ENCODE measurements around the gene IL4. TPM values are rescaled to one million over a fixed set of nuclear protein-coding genes. Genes with fewer than 3 reads are reported as not detected.

The IL4 gene
- total RNA-seq, 2 donors from 2014 or later, result not detected

DNA sequence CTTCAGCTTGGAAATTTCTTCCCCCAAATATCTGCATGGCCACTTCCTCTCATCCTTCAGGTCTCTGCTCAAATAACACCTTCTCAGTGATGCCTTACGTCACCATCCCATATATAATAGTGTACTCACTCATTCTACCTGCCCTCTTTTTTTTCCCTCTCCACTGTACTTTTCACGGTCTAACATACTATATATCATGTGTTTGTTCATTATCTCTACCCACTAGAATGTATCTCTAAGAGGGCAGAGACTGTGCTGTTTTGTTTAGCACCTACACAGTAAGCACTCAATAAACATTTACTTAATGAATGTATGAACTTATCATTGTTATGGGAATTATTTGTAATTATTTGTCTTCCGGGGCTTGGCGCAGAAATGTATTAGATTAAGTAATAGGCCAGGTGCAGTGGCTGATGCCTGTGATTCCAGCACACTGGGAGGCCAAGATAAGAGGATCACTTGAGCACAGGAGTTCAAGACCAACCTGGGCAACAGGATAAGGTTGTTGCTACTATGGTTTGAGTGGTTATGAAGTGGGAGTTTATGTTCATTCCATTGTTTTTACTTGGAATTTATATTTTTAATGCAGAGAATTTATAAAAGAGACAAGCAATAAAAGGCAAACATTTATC lies 21.8 kb upstream of the IL4 start:
- Histone ChIP-seq H3K36me3 (ENCODE audit: control insufficient read depth, insufficient read depth, low read length) (no peaks in the 10 kb centered on the region), H3K9me3 (ENCODE audit: control insufficient read depth, low read length) (peaks cover 20% of the 10 kb centered on the region), H3K4me1 (ENCODE audit: control insufficient read depth, insufficient read depth, low read length) (no peaks in the 10 kb centered on the region), H3K9ac (ENCODE audit: extremely low read depth, low read length, poor library complexity, severe bottlenecking) (no peak overlapping the region), H3K27ac (ENCODE audit: low read depth, low read length) (no peak overlapping the region), H3K4me3 (ENCODE audit: low read length) (no peak overlapping the region), H3K27me3 (ENCODE audit: control insufficient read depth, insufficient read depth, low read length, poor library complexity, severe bottlenecking) (peaks cover 33% of the 10 kb centered on the region)
- no peak for DNase-seq
- 93 to 100% methylated on average over 4 of the region's 4 CpGs for WGBS, 2 experiments (ENCODE audit: insufficient coverage in 1 of 2, insufficient read length in 1 of 2)
- Mint-ChIP-seq H3K36me3 (ENCODE audit: low read depth) (peaks cover 2% of the 10 kb centered on the region), H3K9me3 (peaks cover 24% of the 10 kb centered on the region), H3K27ac (no peak overlapping the region), H3K27me3 (ENCODE audit: insufficient read depth) (peaks cover 39% of the 10 kb centered on the region), H3K4me1 (no peaks in the 10 kb centered on the region), H3K4me3 (no peak overlapping the region)
- TF ChIP-seq, protein P1, sequence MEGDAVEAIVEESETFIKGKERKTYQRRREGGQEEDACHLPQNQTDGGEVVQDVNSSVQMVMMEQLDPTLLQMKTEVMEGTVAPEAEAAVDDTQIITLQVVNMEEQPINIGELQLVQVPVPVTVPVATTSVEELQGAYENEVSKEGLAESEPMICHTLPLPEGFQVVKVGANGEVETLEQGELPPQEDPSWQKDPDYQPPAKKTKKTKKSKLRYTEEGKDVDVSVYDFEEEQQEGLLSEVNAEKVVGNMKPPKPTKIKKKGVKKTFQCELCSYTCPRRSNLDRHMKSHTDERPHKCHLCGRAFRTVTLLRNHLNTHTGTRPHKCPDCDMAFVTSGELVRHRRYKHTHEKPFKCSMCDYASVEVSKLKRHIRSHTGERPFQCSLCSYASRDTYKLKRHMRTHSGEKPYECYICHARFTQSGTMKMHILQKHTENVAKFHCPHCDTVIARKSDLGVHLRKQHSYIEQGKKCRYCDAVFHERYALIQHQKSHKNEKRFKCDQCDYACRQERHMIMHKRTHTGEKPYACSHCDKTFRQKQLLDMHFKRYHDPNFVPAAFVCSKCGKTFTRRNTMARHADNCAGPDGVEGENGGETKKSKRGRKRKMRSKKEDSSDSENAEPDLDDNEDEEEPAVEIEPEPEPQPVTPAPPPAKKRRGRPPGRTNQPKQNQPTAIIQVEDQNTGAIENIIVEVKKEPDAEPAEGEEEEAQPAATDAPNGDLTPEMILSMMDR (conservative IDR thresholded peaks at IDR 0.05), result no peak

- TF ChIP-seq, protein P1 (conservative IDR thresholded peaks at IDR 0.05), result no peak
- peaks cover 5% of the 10 kb centered on the region for H3K9me3 ChIP-seq (ENCODE audit: control insufficient read depth, low read length)
- Mint-ChIP-seq H3K4me1 (no peaks in the 10 kb centered on the region), H3K4me3 (no peak overlapping the region), H3K9me3 (peaks cover 9% of the 10 kb centered on the region), H3K27me3 (ENCODE audit: insufficient read depth) (peaks cover 49% of the 10 kb centered on the region), H3K36me3 (ENCODE audit: low read depth) (peaks cover 2% of the 10 kb centered on the region), H3K27ac (no peak overlapping the region)
- H3K4me1 ChIP-seq (ENCODE audit: control insufficient read depth, insufficient read depth, low read length), result no peaks in the 10 kb centered on the region
- no peak overlapping the region for H3K4me3 ChIP-seq (ENCODE audit: low read length)
- peaks cover 44% of the 10 kb centered on the region for H3K27me3 ChIP-seq (ENCODE audit: control insufficient read depth, insufficient read depth, low read length, poor library complexity, severe bottlenecking)
- WGBS, 2 experiments (ENCODE audit: insufficient coverage in 1 of 2, insufficient read length in 1 of 2), result 54 to 72% methylated on average over 2 to 7 of the region's 7 CpGs
- no peaks in the 10 kb centered on the region for H3K36me3 ChIP-seq (ENCODE audit: control insufficient read depth, insufficient read depth, low read length)
- no peak overlapping the region for H3K9ac ChIP-seq (ENCODE audit: extremely low read depth, low read length, poor library complexity, severe bottlenecking)
- no peak overlapping the region for H3K27ac ChIP-seq (ENCODE audit: low read depth, low read length)
- DNase-seq, result no peak
Measured at GRCh38 chr5:132653716-132654115, 20.1 kb upstream of the IL4 start.

GRCh38 chr5:132655821-132656773 lies 17.7 kb upstream of the IL4 start:
- DNase-seq, result peak; percentile 74
- TF ChIP-seq, protein P1 (conservative IDR thresholded peaks at IDR 0.05), result no peak
- H3K4me3 ChIP-seq (ENCODE audit: low read length), result no peak overlapping the region
- Mint-ChIP-seq H3K27me3 (ENCODE audit: insufficient read depth) (peaks cover 49% of the 10 kb centered on the region), H3K36me3 (ENCODE audit: low read depth) (peaks cover 2% of the 10 kb centered on the region), H3K27ac (no peak overlapping the region), H3K4me1 (peaks cover 2% of the 10 kb centered on the region), H3K4me3 (peak overlapping the region; percentile 32), H3K9me3 (peaks cover 5% of the 10 kb centered on the region)
- peaks cover 44% of the 10 kb centered on the region for H3K27me3 ChIP-seq (ENCODE audit: control insufficient read depth, insufficient read depth, low read length, poor library complexity, severe bottlenecking)
- WGBS, 2 experiments (ENCODE audit: insufficient coverage in 1 of 2, insufficient read length in 1 of 2), result 19% methylated on average over 37 to 92 of the region's 92 CpGs
- H3K9me3 ChIP-seq (ENCODE audit: control insufficient read depth, low read length), result no peaks in the 10 kb centered on the region
- H3K27ac ChIP-seq (ENCODE audit: low read depth, low read length), result no peak overlapping the region
- H3K9ac ChIP-seq (ENCODE audit: extremely low read depth, low read length, poor library complexity, severe bottlenecking), result no peak overlapping the region
- H3K4me1 ChIP-seq (ENCODE audit: control insufficient read depth, insufficient read depth, low read length), result no peaks in the 10 kb centered on the region
- no peaks in the 10 kb centered on the region for H3K36me3 ChIP-seq (ENCODE audit: control insufficient read depth, insufficient read depth, low read length)
